HFF-Myc (cell line): ENCODE measurements around the gene SLC35A5.
"Not testable (repeated sequence)": the region's sequence is repeated elsewhere in the genome, so short reads cannot be mapped to it uniquely, and the experiment has no call there.

Source experiments
- DNase-seq: peaks from one replicate; pipeline ENCODE4 v3.0.0-alpha.2; 2011; ENCODE audit warnings: low read depth; ENCODE audit errors: extremely low read depth
- H3K4me3 ChIP-seq: replicated peaks from 2 replicates; pipeline ENCODE4 v1.5.1; 2011; ENCODE audit warnings: low read depth, mild to moderate bottlenecking, control low read depth, low read length
- CTCF ChIP-seq: IDR thresholded peaks from 2 replicates; pipeline ENCODE4 v1.5.1; 2012; ENCODE audit warnings: mild to moderate bottlenecking, low read depth, low read length, control low read depth; ENCODE audit errors: missing control alignments

Gene SLC35A5

GRCh38 chr3:112560721-112561483 lies 943 bp upstream of the SLC35A5 start:
- no peak for DNase-seq
- peak overlapping the region; percentile 89 for H3K4me3 ChIP-seq
- no peak for TF ChIP-seq CTCF

GRCh38 chr3:112561484-112561733 lies 436 bp upstream of the SLC35A5 start:
- no peak for DNase-seq
- H3K4me3 ChIP-seq: peak overlapping the region; percentile 89
- TF ChIP-seq CTCF: no peak

GRCh38 chr3:112564247-112564939 lies 2.5 kb downstream of the SLC35A5 start:
- not testable (repeated sequence) for DNase-seq, H3K4me3 ChIP-seq

GRCh38 chr3:112564940-112565305 lies 3.1 kb downstream of the SLC35A5 start:
- no peak for TF ChIP-seq CTCF
- H3K4me3 ChIP-seq: no peak overlapping the region
- DNase-seq: no peak

- H3K4me3 ChIP-seq: no peak overlapping the region
- TF ChIP-seq CTCF: no peak
- no peak for DNase-seq
These were observed 6.8 kb downstream of the SLC35A5 start for GRCh38 chr3:112568642-112569041.

GRCh38 chr3:112569265-112569664 lies 7.4 kb downstream of the SLC35A5 start:
- no peak overlapping the region for H3K4me3 ChIP-seq
- DNase-seq: no peak
- TF ChIP-seq CTCF: no peak

- DNase-seq: no peak
- H3K4me3 ChIP-seq: no peak overlapping the region
- TF ChIP-seq CTCF: no peak
These were observed 10.9 kb downstream of the SLC35A5 start for GRCh38 chr3:112572701-112573100.
